H1 (cell line): ENCODE results near the gene POLE3. TPM values are rescaled to one million over a fixed set of nuclear protein-coding genes. Genes with fewer than 3 reads are reported as not detected.

Source experiments
- CEBPB ChIP-seq: IDR thresholded peaks from 2 replicates; pipeline ENCODE4 v1.6.1; 2012; ENCODE audit warnings: low read depth, low read length
- GABPA ChIP-seq: IDR thresholded peaks from 2 replicates; pipeline ENCODE4 v1.6.1; 2011; ENCODE audit warnings: mild to moderate bottlenecking, low read length, moderate library complexity, borderline replicate concordance; ENCODE audit not compliant: insufficient read depth
- POLR2AphosphoS5 ChIP-seq: IDR thresholded peaks from 2 replicates; pipeline ENCODE4 v1.6.1; 2011; ENCODE audit warnings: low read depth, low read length
- SAP30 ChIP-seq: fragments of 300-600 bp; sonication (generic); IDR thresholded peaks from 2 replicates; pipeline ENCODE4 v1.7.1; 2012; ENCODE audit warnings: low read length, moderate library complexity, mild to moderate bottlenecking, inconsistent platforms; ENCODE audit not compliant: insufficient read depth, insufficient replicate concordance
- SIRT6 ChIP-seq: IDR thresholded peaks from one replicate; pipeline ENCODE4 v1.7.1; 2012; ENCODE audit warnings: low read length, inconsistent platforms
- SRF ChIP-seq: IDR thresholded peaks from 2 replicates; pipeline ENCODE4 v1.6.1; 2011; ENCODE audit warnings: mild to moderate bottlenecking, low read depth, low read length, moderate library complexity
- TAF7 ChIP-seq: optimal IDR thresholded peaks from 2 replicates; pipeline ENCODE3; 2011; ENCODE audit warnings: low read depth, mild to moderate bottlenecking, inconsistent platforms, low read length, moderate library complexity, borderline replicate concordance
- ZNF274 ChIP-seq: IDR thresholded peaks from 2 replicates; pipeline ENCODE4 v1.7.0; 2012; ENCODE audit warnings: low read length, borderline replicate concordance; ENCODE audit errors: extremely low read depth
- polyA plus RNA-seq, 7 experiments: library from polyadenylated mRNA; depleted of rRNA in 3 of 7; stranded (reverse) in 5 of 7; unstranded in 2 of 7; fragments of >200 nt in 5 of 7; fragments of 200-250 nt in 2 of 7; gene quantifications; 1 replicate in 5 of 7; 2 replicates in 1 of 7; 4 replicates in 1 of 7; pipeline versions ENCODE4 v1.2.1 to v1.2.3, GENCODE V29; 2011 to 2013; ENCODE audit warnings: missing spikeins in 2 of 7, mixed read lengths in 2 of 7
- total RNA-seq: library from RNA; stranded (reverse); fragmentation: NEBNext Ultra II Directional; extraction: Animal tissue kit (Norgen Biotek cat#: 25700); gene quantifications from 2 replicates; pipeline ENCODE4 v1.2.1, GENCODE V29; 2021
- TF ChIP-seq, protein P1 (sequence below): IDR thresholded peaks from 2 replicates; pipeline ENCODE4 v1.6.1; 2012; ENCODE audit warnings: inconsistent platforms

Gene POLE3
- total and polyA plus RNA-seq, 2 of the 8 experiments (the other 6 are each of a cell fraction or from before 2014, with no cell fraction given) = 52.7 to 77.3 TPM

DNA sequence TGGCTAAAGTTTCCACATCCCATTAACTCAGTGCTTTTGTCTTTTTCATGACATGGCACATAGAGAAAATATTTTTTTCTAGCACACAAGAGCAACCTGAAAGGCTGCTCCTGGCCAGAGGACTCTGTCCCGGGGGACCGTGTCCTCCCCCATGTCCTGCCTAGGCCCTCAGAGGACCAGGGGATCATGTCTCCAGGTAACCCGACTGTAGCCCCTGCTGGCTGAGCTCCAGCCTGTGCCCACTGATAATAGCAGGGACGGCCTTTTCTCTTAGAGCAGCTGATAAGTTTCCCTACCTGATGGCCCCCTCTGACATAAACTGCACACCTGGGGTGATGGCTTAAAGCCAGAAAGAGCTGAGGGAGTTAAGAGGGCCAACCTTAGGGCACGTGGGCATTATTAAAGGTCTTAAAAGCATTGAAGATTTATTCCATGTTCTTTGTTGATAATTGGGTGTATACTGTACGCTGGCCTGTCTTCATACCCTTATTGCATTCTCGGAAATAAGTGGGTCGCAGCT lies 39.6 kb downstream of the POLE3 start (continued):
- TF ChIP-seq SRF (no peak), ZNF274 (no peak), CEBPB (no peak), SIRT6 (no peak), POLR2AphosphoS5 (no peak), SAP30 (no peak), TAF7 (no peak), GABPA (no peak)
- TF ChIP-seq, protein P1, sequence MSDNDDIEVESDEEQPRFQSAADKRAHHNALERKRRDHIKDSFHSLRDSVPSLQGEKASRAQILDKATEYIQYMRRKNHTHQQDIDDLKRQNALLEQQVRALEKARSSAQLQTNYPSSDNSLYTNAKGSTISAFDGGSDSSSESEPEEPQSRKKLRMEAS = no peak
- TF ChIP-seq, all 59 proteins: peak for 0
